Activated effector memory CD4-positive, alpha-beta T cell treated with anti-CD3 and anti-CD28 coated beads, Interleukin-2, amount 50 U/mL, for 16 hours (primary cell): ENCODE results near the gene AEN.

Experiments
- DNase-seq: peaks from one replicate; pipeline ENCODE4 v3.0.0-alpha.2; 2020

Gene AEN

GRCh38 chr15:88613074-88613944, 7.8 kb upstream of the AEN start:
- DNase-seq = no peak

- DNase-seq = no peak
These were observed 5.6 kb upstream of the AEN start for GRCh38 chr15:88615303-88616107.

GRCh38 chr15:88616240-88616639, 4.9 kb upstream of the AEN start:
- no peak for DNase-seq

DNA sequence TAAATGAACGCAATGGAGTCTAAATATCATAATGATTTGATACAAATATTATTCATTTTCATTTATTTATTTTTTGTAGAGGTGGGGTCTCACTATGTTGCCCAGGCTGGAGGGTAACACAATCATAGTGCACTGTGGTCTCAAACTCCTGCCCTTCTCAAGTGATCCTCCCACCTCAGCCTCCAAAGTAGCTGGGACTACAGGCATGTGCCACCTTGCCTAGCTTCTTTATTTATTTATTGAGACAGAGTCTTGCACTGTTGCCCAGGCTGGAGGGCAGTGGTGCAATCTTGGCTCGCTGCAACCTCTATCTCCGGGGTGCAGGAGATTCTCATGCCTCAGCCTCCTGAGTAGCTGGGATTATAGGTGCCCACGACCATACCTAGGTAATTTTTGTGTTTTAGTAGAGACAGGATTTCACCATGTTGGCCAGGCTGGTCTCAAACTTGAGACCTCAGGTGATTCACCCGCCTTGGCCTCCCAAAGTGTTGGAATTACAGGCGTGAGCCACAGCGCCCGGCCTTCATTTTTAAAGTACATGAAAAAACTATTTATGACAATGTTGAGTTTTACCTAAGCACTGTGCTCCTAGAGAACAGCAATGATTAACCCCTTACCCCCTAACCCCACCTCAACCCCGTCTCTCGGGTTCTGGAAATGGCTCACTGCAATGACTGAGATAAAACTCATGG, 4.0 kb upstream of the AEN start:
- no peak for DNase-seq

DNA sequence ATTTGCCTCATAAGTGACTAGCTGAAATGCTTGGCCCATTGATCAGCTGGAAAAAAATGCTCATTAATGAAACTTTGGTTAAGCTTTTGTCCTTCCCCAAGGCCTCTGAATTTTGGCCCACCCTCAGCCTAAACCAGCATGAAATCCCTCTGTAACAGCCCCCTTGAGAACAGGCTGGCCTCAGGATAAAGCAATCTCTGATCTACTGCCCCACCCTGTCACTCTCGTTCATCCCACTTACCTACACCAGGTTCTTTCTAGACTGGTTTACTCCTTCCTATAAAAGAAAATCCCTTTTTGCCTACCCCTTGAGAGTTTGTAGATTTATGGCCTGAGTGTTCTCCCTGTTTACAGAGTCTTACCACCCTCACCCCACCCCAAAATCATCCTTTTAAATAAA, 3.4 kb upstream of the AEN start:
- no peak for DNase-seq

- no peak for DNase-seq
These were observed 2.5 kb upstream of the AEN start for GRCh38 chr15:88618686-88619085.

DNA sequence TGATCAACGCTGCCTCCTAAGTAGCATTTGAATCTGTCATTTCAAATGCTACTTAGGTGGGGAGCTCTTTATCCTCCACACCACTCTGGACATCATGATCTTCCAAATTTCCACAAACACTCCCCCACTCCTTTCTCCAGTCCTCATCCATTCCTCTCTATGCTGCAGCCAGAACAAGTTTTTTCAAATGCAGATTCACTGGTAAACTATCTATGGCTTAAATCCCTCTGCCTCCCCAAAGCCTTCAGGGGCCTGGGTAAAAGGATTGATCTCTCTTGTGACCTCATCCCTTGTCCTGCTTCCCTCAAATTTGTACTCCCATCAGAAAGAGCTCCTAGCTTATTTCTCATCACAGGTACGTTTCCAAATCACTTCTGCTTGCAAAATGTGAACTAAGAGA, 1.3 kb upstream of the AEN start:
- no peak for DNase-seq

DNA sequence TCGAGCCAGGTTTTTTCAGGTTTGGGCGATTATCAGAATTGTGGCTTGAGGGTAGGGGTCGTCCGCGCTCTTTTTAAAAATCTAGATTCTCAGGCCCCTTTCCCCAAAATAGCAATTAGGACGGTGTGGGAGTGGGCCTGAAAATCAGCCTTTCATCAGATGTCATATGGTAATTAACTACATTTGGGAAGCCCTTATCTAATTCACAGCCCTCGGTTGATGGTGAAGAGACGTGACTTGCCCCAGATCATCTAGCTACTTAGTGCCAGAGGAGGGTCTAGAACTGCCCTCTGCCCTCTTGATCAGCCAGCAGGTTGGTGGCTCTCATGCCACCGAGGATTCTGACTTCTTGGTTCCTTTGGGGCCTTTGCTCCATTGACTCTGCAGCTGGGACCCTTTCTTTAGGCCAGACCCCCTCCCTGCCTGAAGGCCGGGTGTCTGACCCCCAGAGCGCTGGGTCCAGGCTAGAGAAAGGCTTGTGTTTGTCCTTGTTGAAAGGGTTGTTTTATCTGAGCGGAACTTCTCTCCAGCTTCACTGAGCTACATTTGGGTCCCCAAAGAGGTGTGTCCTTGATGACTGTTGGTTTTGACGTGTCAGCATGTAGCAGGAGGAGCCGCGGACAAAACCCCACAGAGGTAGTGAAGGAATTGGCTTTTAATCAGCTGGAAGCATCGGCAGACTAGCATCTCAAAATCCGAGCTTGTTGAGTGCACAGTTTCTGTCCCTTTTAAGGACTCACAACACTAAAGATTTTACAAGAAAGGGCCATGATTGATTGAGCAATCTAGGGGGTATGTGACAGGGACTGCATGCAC, 857 bp downstream of the AEN start:
- peak; percentile 83 for DNase-seq

DNA sequence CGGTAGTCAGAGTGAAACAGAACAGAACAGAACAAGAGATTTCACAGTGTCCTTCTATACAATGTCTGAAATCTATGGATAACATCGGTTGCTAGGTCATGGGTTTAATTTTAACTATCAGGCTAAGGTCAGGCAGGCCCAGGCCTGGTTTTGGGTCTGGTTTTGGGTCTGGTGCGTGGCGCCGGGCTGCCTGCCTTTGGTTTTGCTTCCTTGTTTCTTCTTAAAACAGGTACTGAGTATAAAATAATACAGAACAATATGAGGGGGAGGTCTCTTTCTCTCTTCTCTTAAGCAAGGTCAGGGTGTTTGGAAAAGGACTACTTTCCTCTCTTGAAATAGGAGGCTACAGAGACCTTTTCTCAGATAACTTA, 1.4 kb downstream of the AEN start:
- DNase-seq = no peak

DNA sequence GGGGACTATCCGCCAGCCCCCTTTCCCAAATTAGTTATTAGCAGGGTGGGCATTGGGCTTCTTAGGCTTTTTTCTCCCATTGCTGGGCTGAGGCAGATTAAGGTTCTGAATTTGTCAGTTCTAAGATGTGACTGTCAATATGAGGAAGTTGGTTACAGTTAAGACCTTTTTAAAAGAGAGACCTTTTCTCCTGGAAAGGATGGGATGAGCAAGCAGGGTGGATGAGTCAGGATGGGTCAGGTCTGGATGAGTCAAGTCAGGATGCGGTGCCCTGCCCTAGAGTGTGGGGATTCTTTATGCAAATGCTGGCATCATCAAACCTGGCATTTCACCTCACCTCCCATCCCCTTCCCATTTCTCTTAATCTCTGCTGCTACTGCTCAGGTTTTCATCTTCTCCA, 1.9 kb downstream of the AEN start:
- DNase-seq = peak; percentile 82

- DNase-seq = no peak
These were observed 2.5 kb downstream of the AEN start for GRCh38 chr15:88623632-88624031.

- peak; percentile 72 for DNase-seq
These were observed 3.2 kb downstream of the AEN start for GRCh38 chr15:88624156-88624970.

DNA sequence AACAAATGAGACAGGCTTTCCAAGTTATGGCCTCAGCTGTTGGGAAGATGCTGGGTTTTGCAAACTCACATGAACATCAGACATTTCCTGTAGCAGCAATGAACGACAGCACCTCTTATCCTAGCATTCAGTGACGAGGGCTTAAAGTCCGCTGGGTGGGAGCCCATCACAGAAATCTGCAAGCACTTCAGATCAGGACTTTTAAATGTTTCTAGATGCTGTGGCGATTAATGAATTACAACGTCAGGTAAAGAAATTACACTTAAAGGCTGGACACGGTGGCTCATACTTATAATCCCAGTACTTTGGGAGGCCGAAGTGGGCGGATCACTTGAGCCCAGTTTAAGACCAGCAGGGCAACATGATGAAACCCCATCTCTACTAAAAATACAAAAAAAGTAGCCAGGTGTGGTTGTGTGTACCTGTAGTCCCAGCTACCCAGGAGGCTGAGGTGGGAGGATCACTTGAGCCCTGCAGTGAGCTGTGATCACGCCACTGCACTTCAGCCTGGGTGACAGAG, 3.9 kb downstream of the AEN start:
- no peak for DNase-seq

GRCh38 chr15:88625943-88626741, 5.0 kb downstream of the AEN start:
- DNase-seq = no peak

DNA sequence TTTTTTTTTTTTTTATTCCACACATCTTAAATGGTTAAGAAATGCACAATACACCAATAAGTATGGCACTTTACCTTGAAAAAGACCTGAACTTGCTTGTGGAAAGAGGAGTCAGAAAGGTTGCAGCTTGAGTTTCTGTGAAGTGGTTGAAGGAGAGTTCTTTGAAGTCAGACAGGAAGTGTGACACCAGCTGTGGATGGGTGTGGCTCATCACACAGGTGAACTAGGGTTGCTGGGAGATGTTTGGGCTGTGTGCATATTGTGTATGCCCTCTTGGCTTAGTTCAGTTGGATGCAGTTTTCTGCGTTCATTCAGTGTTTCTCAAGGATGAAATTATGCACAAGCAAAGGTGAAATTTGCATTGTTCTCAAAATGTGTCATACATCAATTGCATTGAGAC, 6.3 kb downstream of the AEN start:
- peak; percentile 87 for DNase-seq

DNA sequence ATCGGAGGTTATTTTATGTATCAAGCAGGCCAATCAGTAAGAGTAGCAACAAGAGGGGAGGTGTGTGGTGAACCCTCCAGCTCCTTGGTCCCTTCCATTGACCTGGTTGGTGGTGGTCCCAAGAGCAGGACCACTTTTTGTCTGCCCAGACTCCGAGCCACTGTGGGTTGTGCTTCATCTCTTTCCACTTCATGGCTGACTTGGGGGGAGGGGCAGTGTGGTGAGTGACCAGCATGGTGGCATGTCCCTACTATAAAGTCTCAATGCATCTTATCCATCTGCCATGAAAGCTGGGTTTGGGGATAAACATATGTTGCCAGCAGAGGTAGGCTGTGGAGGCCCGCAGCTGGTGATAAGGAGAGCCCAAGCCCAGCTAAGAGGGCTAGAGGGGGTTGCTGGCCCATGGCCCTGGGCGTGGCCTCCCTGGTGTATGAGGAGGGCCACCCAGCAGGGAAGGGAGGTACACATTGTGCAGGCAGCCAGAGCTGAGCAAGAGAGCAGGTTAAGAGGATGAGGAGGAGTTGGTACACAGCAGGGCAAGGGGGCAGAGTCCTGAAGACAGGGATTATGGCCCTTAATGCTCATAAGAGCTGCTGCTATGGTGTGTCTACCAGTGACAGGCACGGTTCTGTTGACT, 7.0 kb downstream of the AEN start:
- no peak for DNase-seq

GRCh38 chr15:88629071-88629470, 7.9 kb downstream of the AEN start:
- DNase-seq = no peak

GRCh38 chr15:88630141-88630721, 9.1 kb downstream of the AEN start:
- peak; percentile 73 for DNase-seq

DNA sequence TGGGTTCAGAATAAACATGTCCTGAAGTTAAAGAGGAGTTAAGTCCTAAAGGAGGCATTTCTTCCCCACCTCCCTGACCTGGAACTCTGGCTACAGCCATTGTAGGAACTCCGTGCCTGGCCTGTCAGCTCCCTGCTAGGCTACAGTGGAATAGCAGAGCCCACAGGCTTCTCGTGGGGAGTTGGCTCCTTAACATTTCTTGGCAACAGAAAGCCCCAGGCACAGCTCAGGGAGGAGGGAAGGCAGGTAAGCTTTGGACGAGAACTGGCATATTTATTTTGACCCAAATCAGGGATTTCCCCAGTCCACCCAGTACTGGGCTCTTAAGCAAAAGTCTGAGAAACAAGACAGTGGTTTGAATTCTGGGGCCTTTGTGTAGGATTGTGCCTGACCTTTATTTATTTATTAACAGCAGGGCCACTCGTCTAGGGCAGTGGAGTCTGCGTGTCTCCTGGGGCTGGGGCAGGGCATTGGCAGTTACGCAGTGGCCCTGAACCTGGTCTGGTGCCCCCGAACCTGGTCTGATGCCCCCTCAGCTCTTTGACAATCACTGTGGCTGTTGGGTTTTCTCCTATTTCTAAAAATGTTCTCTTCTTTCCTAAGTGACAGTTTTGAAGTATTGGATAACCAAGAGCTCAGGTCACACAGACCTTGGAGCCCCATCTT, 9.8 kb downstream of the AEN start:
- no peak for DNase-seq
